Measurements from ENCODE around the gene LBR. TPM values are rescaled to one million over a fixed set of nuclear protein-coding genes. Genes with fewer than 3 reads are reported as not detected.
"Not testable (repeated sequence)": the region's sequence is repeated elsewhere in the genome, so short reads cannot be mapped to it uniquely, and the experiment has no call there.

Gene LBR
- polyA plus RNA-seq, 1 experiment = 16.7 TPM

GRCh38 chr1:225474986-225475820 lies 47.4 kb upstream of the LBR start:
- CTCF ChIA-PET = interaction anchor here (0.5 to 11.7 kb wide), 86 partner anchors 9 to 708 kb away, joined by 3 to 231 read pairs (median 4); partner anchors contain the start of genes ENAH, PYCR2, SRP9 and TMEM63A
- Histone ChIP-seq H3K4me3 (ENCODE audit: low read depth, low read length) (no peak overlapping the region), H3K27me3 (ENCODE audit: control insufficient read depth, insufficient read depth, low read length) (no peaks in the 10 kb centered on the region; the same call in 1 of the 2 replicates), H3K36me3 (ENCODE audit: control insufficient read depth, insufficient read depth, low read length) (no peaks in the 10 kb centered on the region)
- POLR2A ChIA-PET = interaction anchor here (0.5 to 0.7 kb wide), 2 partner anchors 408 to 499 kb away, joined by 3 to 9 read pairs; no protein-coding TSS in a partner anchor
- no peak for DNase-seq (ENCODE audit: low read depth)
- TF ChIP-seq CTCF (IDR thresholded peaks at IDR 0.05; ENCODE audit: insufficient read depth, low read depth, low read length) = peak; percentile 90

- ChIA-PET POLR2A (interaction anchor here (0.5 to 0.7 kb wide), 2 partner anchors 409 to 500 kb away, joined by 3 to 9 read pairs; no protein-coding TSS in a partner anchor), CTCF (interaction anchor here (0.5 to 11.7 kb wide), 80 partner anchors 9 to 708 kb away, joined by 3 to 231 read pairs (median 4); partner anchors contain the start of genes ENAH, PYCR2, SRP9 and TMEM63A)
- no peak for DNase-seq (ENCODE audit: low read depth)
- Histone ChIP-seq H3K4me3 (ENCODE audit: low read depth, low read length) (no peak overlapping the region), H3K36me3 (ENCODE audit: control insufficient read depth, insufficient read depth, low read length) (no peaks in the 10 kb centered on the region), H3K27me3 (ENCODE audit: control insufficient read depth, insufficient read depth, low read length) (no peaks in the 10 kb centered on the region; the same call in 1 of the 2 replicates)
- no peak for TF ChIP-seq CTCF (IDR thresholded peaks at IDR 0.05; ENCODE audit: insufficient read depth, low read depth, low read length)
Measured at GRCh38 chr1:225474439-225474985, 46.7 kb upstream of the LBR start.

- CTCF ChIA-PET = interaction anchor here (0.6 to 11.7 kb wide), 41 partner anchors 8 to 709 kb away, joined by 3 to 231 read pairs (median 5); partner anchors contain the start of genes ENAH, LEFTY1, PYCR2 and SRP9
- H3K27me3 ChIP-seq (ENCODE audit: control insufficient read depth, insufficient read depth, low read length); POLR2A ChIA-PET; H3K36me3 ChIP-seq (ENCODE audit: control insufficient read depth, insufficient read depth, low read length); DNase-seq (ENCODE audit: low read depth); H3K4me3 ChIP-seq (ENCODE audit: low read depth, low read length): not testable (repeated sequence)
Measured at GRCh38 chr1:225473676-225474438, 46.0 kb upstream of the LBR start.

DNA sequence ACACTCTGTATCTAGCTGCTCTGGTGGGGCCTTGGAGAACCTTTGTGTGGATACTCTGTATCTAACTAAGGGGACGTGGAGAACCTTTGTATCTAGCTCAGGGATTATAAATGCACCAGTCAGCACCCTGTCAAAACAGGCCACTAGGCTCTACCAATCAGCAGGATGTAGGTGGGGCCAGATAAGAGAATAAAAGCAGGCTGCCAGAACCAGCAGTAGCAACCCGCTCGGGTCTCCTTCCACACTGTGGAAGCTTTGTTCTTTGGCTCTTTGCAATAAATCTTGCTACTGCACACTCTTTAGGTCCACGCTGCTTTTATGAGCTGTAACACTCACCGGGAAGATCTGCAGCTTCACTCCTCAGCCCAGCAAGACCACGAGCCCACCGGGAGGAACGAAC lies 45.4 kb upstream of the LBR start:
- POLR2A ChIA-PET; H3K27me3 ChIP-seq (ENCODE audit: control insufficient read depth, insufficient read depth, low read length); H3K4me3 ChIP-seq (ENCODE audit: low read depth, low read length); DNase-seq (ENCODE audit: low read depth); H3K36me3 ChIP-seq (ENCODE audit: control insufficient read depth, insufficient read depth, low read length): not testable (repeated sequence)
- CTCF ChIA-PET = interaction anchor here (0.8 to 11.7 kb wide), 5 partner anchors 296 to 503 kb away, joined by 3 to 231 read pairs (median 4); partner anchors contain the start of genes LEFTY1 and SRP9

DNA sequence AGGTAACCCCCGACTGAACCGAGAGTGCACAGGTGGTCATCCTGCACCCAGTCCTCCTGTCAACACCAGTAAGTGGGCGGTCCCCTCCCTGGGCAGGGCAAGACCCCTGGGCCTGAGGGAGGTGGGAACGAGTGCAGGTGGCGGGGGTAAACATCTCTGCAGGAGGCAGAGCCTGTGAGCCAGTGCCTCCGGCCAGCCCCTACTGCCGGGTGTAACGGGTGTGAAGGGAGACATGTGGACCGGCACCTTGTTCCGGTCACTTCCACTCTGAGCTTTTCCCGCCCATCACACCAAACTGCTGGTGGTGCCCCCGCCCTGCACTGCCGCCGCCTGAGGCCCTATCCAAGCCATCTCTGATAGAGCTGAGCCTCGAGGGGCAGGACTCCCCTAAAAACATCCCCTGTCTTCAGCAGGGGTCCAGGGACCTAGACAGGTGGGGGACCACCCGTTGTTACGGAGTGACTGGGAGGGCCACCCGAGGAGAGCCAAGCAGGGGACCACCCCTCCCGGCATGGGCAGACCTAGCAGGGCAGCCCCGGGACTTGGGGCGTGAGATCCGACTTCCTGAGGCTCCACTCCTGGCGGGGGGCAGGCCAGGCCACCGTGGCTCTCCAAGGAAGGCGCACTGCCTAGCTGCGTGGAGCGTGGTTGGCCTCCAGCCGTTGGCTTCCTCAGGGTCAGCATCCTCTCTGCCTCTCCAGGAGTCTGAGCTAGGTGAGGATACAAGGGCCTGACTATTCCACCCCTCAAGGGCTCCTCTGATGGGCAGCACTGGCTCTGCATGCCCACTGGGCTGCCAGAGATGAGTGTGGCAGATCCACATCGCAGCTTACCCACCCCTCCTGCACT lies 43.8 kb upstream of the LBR start:
- no peak overlapping the region for H3K4me3 ChIP-seq (ENCODE audit: low read depth, low read length)
- no peak for TF ChIP-seq CTCF (IDR thresholded peaks at IDR 0.05; ENCODE audit: insufficient read depth, low read depth, low read length)
- ChIA-PET POLR2A (no interaction called here), CTCF (interaction anchor here (0.9 to 11.7 kb wide), 9 partner anchors 10 to 516 kb away, joined by 3 to 231 read pairs (median 3); no protein-coding TSS in a partner anchor)
- H3K27me3 ChIP-seq (ENCODE audit: control insufficient read depth, insufficient read depth, low read length) = no peaks in the 10 kb centered on the region; the same call in 1 of the 2 replicates
- no peak for DNase-seq (ENCODE audit: low read depth)
- H3K36me3 ChIP-seq (ENCODE audit: control insufficient read depth, insufficient read depth, low read length) = no peaks in the 10 kb centered on the region
